ENCODE measurements around the gene BRD1. TPM values are rescaled to one million over a fixed set of nuclear protein-coding genes. Genes with fewer than 3 reads are reported as not detected.

The BRD1 gene
- total RNA-seq, 1 experiment from 2014 or later = 11.6 TPM

DNA sequence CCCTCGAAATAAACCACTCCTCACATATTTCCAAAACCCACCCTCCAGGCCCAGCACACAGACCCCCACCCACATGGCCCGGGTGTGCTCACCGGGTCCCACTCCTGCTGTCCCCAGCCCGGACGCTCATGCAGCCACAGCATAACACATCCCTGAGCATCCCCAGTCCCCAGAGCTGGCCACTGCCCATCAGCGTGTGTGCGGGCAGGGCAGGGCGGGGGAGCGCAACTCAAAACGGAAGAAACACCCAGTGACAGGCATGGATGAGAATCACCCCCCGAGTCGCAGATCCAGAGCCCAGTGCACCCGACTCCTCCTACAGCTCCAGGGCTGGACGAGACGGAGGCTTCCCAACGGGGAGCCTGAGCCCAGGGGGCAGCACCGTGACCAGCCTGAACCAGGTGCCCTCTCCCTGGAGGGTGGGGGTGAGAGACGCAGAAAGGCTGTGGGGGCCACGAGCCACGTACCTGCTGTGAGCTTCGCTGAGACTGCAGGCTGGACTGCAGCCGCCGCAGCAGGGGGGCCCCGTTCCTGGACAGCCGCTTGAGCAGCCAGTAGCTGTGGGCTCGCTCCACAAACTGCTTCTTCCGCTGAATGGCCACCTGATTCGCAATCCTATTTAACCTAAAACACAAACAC is 23.8 kb downstream of the BRD1 start:
- no peak for DNase-seq (ENCODE audit: low read depth)

DNA sequence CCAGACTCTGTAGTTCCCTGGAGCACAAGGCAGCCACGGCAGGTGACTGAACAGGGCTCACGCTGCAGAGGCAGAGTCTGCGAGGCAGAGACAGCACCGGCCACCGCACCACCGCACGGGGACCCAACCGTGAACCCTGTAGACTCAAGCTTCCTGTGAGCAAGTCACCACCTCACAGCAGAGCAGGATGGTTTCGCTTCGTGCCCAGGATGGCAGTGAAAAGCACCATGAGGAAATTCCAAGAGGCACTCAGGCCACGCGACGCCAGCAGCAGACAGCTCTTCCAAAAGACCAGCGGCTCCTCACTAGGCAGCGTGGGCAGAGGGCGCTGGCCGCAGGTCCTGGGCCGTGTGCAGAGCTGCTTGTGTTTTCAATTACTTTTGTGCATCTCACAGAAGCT is 24.5 kb downstream of the BRD1 start:
- no peak for DNase-seq (ENCODE audit: low read depth)

DNA sequence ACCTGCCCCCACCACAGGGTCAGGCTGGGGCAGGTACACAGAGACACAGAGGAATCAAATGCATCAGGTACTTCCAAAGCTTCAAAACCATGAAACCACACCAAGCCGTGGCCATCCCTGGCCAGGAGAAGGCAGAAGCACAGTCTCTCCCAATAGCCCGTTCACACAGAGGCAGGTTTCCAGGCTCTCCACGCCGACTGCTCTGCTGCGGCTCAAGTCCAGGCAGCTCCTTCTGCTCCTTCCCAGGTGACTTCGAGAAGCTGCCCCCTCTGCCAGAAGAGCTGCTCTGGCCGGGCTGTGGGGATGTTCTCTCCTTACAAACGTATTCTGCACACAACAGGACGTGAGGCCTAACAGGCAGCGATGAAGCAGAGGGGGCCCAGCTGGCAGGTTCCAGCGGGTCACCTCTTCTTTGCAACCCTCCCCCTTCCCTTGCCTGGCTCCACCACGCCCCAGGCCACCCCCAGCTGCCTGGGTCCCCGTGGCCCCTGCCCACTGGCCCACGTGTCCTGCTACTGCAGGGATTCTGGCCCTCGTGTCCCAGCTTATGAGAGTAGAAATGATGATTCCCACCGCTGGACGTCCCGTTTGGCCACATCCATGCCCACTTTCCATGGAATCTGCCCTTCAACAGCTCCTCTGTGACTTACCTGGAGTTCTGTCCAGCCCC is 26.1 kb downstream of the BRD1 start:
- DNase-seq (ENCODE audit: low read depth) = no peak

DNA sequence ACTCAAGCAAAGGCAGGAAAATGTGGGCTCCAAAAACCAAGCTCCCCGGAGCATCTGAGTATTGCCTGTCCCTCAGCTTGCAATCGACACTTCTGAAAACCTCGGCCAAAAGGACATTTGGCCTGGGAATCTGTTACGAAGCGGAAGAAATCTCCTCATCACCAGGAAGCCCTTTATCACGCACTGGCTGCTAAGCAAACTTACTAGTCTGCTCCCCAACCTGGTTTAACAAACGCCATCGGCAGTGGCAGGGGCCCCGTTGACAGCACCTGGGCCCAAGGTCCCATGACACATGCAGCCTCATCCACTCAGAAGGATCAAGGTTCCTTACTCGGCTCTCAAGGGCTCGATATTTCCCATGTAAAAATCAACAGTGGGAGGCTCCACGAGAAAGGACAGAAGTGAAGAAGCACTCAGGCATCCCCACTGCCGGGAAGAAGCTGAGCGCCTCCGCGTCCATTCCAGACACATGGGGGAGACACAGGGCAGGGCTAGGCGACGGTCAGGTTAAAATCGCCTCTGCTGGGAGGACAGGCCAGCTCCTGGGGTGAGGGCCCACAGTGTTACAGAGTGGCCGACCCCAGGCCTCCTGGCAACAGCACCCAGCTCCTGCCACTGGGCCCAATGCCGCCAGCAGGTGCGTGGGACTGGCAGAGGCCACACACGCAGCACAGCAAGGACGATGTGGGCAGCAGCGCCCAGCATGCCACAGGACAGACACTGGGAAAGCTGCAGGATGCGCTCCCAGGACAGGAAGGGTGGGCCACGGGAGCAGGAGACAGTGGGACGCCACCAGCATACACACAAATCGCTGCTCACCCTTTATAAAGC is 27.1 kb downstream of the BRD1 start:
- no peak for DNase-seq (ENCODE audit: low read depth)

DNA sequence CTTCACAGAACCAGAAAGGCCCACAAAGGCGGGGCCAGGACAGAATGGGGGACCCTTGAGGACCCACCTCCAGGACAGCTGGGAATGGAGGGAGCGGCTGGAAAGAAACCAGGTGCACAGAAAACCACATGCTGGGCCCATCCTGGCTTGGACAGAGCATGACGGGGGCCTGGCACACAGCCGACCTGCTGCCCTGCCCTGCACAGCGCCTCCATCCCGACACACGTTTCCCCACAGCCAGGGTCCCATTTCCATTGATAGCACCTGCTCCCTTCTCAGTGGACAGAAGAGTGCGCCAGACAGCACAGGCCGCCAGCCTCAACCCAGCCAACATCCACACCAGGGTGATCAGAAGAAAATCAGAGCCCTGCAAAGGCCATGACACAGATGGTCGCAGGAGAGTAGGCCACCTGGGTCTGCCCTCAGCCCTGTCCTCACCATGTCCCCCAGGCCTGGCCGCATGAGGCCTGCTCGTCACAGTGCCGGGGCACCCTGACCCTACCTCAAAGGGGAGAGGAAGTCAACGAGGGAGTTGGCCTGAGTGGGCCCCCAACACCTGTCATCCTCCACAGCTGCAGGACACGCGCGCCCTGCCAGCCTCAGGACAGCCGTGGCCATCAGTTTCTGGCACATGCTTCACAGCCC is 28.1 kb downstream of the BRD1 start:
- no peak for DNase-seq (ENCODE audit: low read depth)

DNA sequence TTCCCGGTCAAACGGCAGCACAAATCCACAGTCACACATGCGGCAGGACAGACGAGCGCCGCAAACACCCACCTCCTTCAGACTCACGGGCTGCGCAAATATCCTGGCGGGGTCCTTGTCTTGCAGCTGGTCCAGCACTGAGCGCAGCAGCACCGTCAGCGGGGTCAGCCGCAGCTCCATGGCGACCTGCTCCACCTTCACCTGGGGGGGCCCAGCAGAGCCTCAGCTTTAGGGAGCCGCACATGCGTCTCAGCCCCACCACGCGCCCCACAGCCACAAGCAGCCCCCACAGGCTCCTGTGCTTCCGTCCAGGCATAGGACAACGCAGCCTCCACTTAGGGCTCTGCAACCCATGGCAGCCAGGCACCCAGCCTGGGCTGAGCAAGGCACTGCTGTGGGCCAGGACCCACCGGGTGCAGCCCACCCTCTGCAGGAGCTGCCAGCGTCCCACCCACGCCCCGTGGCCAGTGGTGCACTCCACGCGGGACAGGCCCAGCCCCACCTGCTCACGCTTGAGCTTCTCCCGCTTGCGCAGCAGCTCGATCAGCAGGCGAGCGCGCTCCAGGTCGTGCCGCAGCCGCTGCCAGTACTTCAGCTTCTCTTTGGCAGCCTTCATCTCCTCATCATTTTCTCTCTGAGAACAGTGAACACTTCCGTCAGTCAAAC is 29.1 kb downstream of the BRD1 start:
- DNase-seq (ENCODE audit: low read depth) = no peak

- DNase-seq (ENCODE audit: low read depth) = no peak
Measured at GRCh38 chr22:49797706-49798105, 30.0 kb downstream of the BRD1 start.

DNA sequence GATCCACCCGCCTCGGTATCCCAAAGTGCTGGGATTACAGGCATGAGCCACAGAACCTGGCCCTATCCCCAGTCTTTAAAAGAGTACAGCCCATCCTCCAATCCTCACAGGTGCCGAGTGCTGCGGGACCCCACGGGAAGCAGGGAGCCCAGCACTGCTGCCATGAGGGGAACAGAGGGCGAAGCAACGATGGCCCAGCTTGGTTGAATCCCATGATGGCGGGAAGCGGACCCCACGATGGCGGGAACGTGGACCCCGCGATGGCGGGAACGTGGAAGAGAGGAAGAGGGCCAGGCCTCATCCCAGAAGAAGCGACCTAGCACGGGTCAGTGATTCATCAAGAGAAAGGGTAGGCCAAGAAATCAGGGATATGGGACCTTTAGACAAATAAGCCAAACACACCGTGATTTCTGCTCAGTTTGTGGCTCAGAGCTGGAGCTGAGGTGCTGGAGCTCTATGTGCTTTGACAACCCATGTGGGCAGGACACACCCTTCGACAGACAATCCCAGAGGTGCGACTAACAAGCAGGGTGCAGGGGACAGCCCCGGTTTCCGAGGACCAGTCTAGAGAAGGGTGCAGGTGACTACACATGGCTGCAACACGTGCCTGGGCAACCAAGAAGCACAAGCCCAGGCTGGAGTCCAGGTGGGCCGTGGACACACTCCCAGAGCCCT is 30.9 kb downstream of the BRD1 start:
- DNase-seq (ENCODE audit: low read depth) = no peak

DNA sequence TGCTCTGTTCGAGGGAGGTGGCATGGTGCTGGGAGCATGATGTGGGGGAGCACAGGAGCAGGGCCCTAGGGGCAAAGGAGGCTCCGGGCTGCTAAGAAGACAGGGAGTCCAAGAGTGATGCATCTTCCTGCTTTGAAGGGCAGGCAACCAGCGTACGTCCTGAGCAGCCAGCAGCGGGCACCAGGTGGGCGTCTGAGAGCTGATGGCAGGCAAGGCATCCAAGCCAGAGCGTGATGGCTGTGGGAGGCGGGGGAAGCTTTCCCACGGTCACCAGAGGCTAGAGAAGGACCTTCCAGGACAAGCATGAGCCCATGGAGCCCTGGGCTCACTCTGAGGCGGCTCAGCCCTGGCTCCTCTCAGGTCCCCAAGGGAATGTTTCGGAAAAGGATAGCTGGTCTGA is 32.2 kb downstream of the BRD1 start:
- DNase-seq (ENCODE audit: low read depth) = no peak

- DNase-seq (ENCODE audit: low read depth) = no peak
Measured at GRCh38 chr22:49793871-49794270, 33.8 kb downstream of the BRD1 start.

GRCh38 chr22:49793296-49793695 is 34.4 kb downstream of the BRD1 start:
- no peak for DNase-seq (ENCODE audit: low read depth)

GRCh38 chr22:49792107-49792506 is 35.6 kb downstream of the BRD1 start:
- no peak for DNase-seq (ENCODE audit: low read depth)

GRCh38 chr22:49791682-49792081 is 36.0 kb downstream of the BRD1 start:
- DNase-seq (ENCODE audit: low read depth) = no peak

- no peak for DNase-seq (ENCODE audit: low read depth)
Measured at GRCh38 chr22:49790912-49791311, 36.8 kb downstream of the BRD1 start.

GRCh38 chr22:49789289-49790141 is 38.2 kb downstream of the BRD1 start:
- DNase-seq (ENCODE audit: low read depth) = no peak

GRCh38 chr22:49788504-49788903 is 39.2 kb downstream of the BRD1 start:
- DNase-seq (ENCODE audit: low read depth) = no peak

DNA sequence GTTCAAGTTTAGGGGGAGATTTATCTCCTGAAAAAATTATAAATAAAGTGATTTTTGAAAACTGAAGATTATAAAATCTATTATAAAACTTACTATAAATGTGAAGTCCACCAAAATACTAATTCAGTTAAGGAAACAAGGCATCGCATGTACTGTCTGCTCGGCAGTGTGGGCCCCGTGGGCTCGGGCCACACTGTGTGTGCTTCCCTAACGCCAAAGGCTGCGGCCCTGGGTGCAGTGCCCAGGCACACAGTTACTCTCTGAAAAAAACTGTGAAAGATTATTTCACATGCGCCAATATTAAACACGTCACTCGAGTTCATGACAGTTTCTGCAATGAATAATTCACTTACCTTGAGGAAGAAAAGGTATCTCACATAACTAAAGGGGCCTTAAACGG is 39.8 kb downstream of the BRD1 start:
- DNase-seq (ENCODE audit: low read depth) = no peak

DNA sequence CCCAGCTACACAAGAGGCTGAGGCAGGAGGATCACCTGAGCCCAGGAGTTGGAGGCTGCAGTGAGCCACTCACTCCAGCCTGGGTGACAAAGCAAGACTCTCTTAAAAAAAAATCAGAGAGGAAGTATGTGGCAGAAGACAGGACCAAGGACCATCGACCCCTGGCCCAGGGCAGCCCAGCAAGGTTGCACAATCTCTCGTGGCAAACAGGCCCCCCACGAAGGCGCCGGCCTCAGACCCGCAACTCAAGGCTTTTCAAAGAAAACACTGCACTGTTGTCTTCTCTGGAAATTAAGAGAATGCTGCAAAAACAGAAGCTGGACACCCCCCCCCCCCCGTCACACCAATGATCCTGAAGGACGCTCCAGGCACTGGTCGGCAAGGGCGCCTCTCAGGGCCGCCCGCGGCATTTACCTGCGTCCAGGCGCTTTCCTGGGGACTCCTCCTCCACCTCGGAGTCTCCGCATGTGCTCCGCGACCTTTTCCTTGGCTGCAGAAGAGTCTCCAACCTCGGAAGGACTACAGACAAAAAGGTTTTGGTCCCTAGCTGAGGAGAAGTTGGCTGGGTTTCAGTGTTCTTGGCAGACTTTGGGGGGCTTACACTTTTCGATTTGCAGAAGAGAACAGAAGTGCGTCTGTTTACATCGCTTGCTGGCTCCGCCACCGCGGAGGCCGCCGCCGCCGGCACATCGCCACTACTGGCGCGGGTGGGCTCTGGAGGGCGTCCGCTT is 40.5 kb downstream of the BRD1 start:
- DNase-seq (ENCODE audit: low read depth) = no peak

DNA sequence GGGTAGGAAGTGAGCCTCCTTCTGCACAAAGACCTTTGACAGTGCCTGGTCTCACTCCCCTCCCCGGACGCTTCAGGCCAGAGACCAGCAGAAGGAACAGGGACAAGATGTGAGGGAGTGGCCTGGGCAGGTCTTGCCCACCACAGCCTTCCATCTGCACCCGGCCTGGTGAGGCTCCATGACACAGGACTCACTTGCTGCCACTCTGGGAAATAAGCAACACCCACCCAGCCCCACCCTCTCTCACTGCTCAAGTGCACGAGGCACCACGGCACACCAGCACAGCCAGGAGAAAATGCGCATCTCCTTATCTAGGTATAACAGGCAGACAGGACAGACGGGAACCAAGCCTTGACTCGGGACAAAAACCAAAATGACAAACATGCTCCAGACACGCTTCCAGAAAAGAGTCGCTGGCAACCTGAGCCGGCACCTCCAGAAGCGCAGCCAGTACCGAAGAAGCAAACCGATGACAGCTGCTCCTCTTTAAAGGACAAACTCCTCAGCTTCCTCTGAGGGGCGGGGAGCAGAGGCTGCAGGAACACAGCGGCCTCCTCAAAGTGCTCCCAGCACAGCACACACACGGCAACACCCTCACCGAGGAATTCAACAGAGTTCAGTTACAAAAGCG is 41.7 kb downstream of the BRD1 start:
- DNase-seq (ENCODE audit: low read depth) = no peak
